Stomach (tissue), 4 donors: ENCODE data around the gene RASA3.

Experiments
- POLR2A ChIP-seq, 4 donors: fragments of 450-650 bp; IDR thresholded peaks; one replicate each; pipeline ENCODE4 v1.6.1; 2016; ENCODE audit warnings: antibody characterized with exemption in 4 of 4, control low read depth in 2 of 4, mild to moderate bottlenecking in 1 of 4, moderate library complexity in 1 of 4
- POLR2AphosphoS5 ChIP-seq, 3 donors: sonication (generic); formaldehyde crosslinking; IDR thresholded peaks; one replicate each; pipeline ENCODE4 v1.6.1; 2016; ENCODE audit warnings: antibody characterized with exemption in 3 of 3
- TF ChIP-seq, protein P1 (sequence below), 7 experiments: fragments of 450-650 bp in 4 of 7; fragments of 200-600 bp in 3 of 7; sonication (generic) in 3 of 7; IDR thresholded peaks; one replicate each; pipeline ENCODE4 v1.5.1; 2016 to 2019; ENCODE audit warnings: antibody characterized with exemption in 7 of 7, control low read depth in 2 of 7, mild to moderate bottlenecking in 1 of 7

DNA sequence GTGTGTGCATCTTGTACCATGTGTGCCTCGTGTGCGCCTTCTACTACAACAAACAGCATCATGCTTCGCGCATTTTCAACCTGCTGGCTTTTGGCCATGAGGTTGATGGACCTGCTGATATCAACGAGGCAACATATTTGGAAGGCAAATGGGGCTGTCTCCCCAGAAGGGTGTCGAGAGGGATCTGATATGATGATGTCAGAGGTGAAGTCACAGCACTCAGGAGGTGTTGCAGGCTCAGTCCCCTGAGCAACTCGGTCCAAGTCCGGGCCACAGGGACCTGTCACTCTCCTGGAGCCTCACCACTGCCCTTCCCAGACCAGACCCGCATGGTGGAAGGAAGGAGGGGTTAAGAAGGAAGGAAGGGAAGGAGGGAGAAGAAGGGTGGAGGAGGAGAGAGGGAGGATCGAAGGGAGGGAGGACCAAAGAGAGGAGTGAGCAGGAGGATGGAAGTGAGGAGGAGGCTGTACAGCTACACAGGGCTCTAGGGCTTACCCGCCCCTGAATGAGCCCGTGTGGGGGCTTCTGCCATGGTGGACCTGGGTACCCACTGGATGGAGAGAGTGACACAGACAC is 151.8 kb downstream of the RASA3 start:
- TF ChIP-seq, protein P1, sequence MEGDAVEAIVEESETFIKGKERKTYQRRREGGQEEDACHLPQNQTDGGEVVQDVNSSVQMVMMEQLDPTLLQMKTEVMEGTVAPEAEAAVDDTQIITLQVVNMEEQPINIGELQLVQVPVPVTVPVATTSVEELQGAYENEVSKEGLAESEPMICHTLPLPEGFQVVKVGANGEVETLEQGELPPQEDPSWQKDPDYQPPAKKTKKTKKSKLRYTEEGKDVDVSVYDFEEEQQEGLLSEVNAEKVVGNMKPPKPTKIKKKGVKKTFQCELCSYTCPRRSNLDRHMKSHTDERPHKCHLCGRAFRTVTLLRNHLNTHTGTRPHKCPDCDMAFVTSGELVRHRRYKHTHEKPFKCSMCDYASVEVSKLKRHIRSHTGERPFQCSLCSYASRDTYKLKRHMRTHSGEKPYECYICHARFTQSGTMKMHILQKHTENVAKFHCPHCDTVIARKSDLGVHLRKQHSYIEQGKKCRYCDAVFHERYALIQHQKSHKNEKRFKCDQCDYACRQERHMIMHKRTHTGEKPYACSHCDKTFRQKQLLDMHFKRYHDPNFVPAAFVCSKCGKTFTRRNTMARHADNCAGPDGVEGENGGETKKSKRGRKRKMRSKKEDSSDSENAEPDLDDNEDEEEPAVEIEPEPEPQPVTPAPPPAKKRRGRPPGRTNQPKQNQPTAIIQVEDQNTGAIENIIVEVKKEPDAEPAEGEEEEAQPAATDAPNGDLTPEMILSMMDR (IDR thresholded peaks at IDR 0.05) = no peak
- TF ChIP-seq POLR2A (IDR thresholded peaks at IDR 0.05) (no peak), POLR2AphosphoS5 (IDR thresholded peaks at IDR 0.05) (no peak)
